ENCODE data around the gene SLIT3. TPM values are rescaled to one million over a fixed set of nuclear protein-coding genes. Genes with fewer than 3 reads are reported as not detected.

The SLIT3 gene
- total RNA-seq, 1 experiment from 2014 or later, result 0.92 TPM

DNA sequence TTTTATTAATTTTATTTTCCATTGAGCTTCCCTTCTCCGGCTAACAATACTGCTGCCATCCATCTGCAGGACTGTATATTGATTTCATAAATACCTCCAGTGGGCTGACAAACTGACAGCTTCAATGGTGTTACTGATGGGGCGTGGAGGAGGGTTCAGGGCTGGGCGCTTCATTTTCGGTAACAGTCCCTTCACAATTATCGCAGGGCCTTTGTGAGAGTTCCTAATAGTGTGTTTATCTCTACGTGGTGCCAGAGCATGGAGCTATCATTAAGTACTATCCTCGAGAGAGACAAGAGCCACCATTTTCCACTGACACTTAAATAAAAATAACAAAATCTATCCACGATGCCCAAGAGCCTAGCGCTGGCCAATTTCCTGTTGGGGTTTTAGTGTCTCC lies 414.8 kb downstream of the SLIT3 start:
- H2BK20ac ChIP-seq (ENCODE audit: low read depth, low read length, poor library complexity, severe bottlenecking), result no peak overlapping the region
- H3K79me2 ChIP-seq (ENCODE audit: insufficient read depth, low read length), result no peaks in the 10 kb centered on the region
- Mint-ChIP-seq H3K27me3 (ENCODE audit: low read depth) (peaks cover 22% of the 10 kb centered on the region), H3K4me1 (peaks cover 23 to 28% of the 10 kb centered on the region in 2 experiments), H3K4me3 (no peak overlapping the region), H3K9me3 (no peaks in the 10 kb centered on the region), H3K27ac (no peak overlapping the region), H3K36me3 (ENCODE audit: insufficient read depth in 1 of 3, low read depth in 3 of 3) (no peaks in the 10 kb centered on the region)
- DNase-seq, result no peak
- no peak overlapping the region for H2BK5ac ChIP-seq (ENCODE audit: insufficient read length, low read length)
- no peaks in the 10 kb centered on the region for H4K20me1 ChIP-seq (ENCODE audit: control insufficient read depth, insufficient read depth, insufficient read length)
- no peak overlapping the region for H2AK5ac ChIP-seq (ENCODE audit: insufficient read length, low read length)
- no peak overlapping the region for H3K14ac ChIP-seq (ENCODE audit: insufficient read depth, low read length)
- no peak overlapping the region for H2BK12ac ChIP-seq (ENCODE audit: insufficient read length, low read depth, low read length)
- no peaks in the 10 kb centered on the region for H3K23me2 ChIP-seq (ENCODE audit: insufficient read length, low read depth, low read length, poor library complexity, severe bottlenecking)
- H4K91ac ChIP-seq (ENCODE audit: insufficient read length, low read depth, low read length), result no peak overlapping the region
- no peaks in the 10 kb centered on the region for H3K4me1 ChIP-seq (ENCODE audit: insufficient read depth, low read length)
- no peak overlapping the region for H3K9ac ChIP-seq (ENCODE audit: extremely low read depth, insufficient read length, low read length)
- no peaks in the 10 kb centered on the region for H3K79me1 ChIP-seq (ENCODE audit: insufficient read depth, low read depth, low read length, poor library complexity, severe bottlenecking)
- no CpG with 5 or more reads among the region's 9 CpGs for WGBS (ENCODE audit: extremely low coverage, insufficient read length, low lambda C conversion rate)
- H2BK120ac ChIP-seq (ENCODE audit: low read depth, low read length, poor library complexity, severe bottlenecking), result no peak overlapping the region
- no peak overlapping the region for H3K18ac ChIP-seq (ENCODE audit: insufficient read length, low read depth, low read length)
- no peak overlapping the region for H2AFZ ChIP-seq (ENCODE audit: low read length)
- no peak overlapping the region for H3K4ac ChIP-seq (ENCODE audit: low read depth, low read length)
- H3K9me3 ChIP-seq (ENCODE audit: control insufficient read depth, low read depth, low read length), result no peaks in the 10 kb centered on the region
- H4K8ac ChIP-seq (replicated peaks; ENCODE audit: insufficient read length, low read depth, low read length), result no peak overlapping the region
- H3K23ac ChIP-seq (ENCODE audit: insufficient read length, low read depth, low read length), result no peak overlapping the region
- H3K4me2 ChIP-seq (ENCODE audit: insufficient read depth, insufficient read length, low read length), result no peak overlapping the region
- no peak overlapping the region for H2BK15ac ChIP-seq (ENCODE audit: low read depth, low read length)
- H3K27me3 ChIP-seq (ENCODE audit: insufficient read depth, low read length), result no peaks in the 10 kb centered on the region
- no peak overlapping the region for H4K5ac ChIP-seq (ENCODE audit: insufficient read length, low read depth, low read length)
- no peak for TF ChIP-seq CTCF (conservative IDR thresholded peaks at IDR 0.05)
- no peak overlapping the region for H3T11ph ChIP-seq (ENCODE audit: low read length)
- no peak overlapping the region for H3K56ac ChIP-seq (ENCODE audit: insufficient read length, low read depth, low read length)
- no peak overlapping the region for H3K27ac ChIP-seq (ENCODE audit: insufficient read length, low read depth, low read length)
